Gastroesophageal sphincter (tissue), 3 donors: ENCODE measurements around the gene PUSL1.
"Not testable (repeated sequence)": the region's sequence is repeated elsewhere in the genome, so short reads cannot be mapped to it uniquely, and the experiment has no call there.

Experiments
- POLR2A ChIP-seq, 2 donors: fragments of 450-650 bp; IDR thresholded peaks; one replicate each; pipeline ENCODE4 v1.6.1; 2017; ENCODE audit warnings: antibody characterized with exemption in 2 of 2, mild to moderate bottlenecking in 2 of 2, moderate library complexity in 1 of 2
- POLR2AphosphoS5 ChIP-seq: sonication (generic); formaldehyde crosslinking; IDR thresholded peaks from one replicate; pipeline ENCODE4 v1.6.1; 2017; ENCODE audit warnings: antibody characterized with exemption
- TF ChIP-seq, protein P1 (sequence below), 4 experiments: fragments of 200-600 bp in 2 of 4; fragments of 450-650 bp in 2 of 4; sonication (generic) in 1 of 4; IDR thresholded peaks; one replicate each; pipeline ENCODE4 v1.5.1; 2017 to 2019; ENCODE audit warnings: antibody characterized with exemption in 4 of 4, mild to moderate bottlenecking in 2 of 4, moderate library complexity in 2 of 4

DNA sequence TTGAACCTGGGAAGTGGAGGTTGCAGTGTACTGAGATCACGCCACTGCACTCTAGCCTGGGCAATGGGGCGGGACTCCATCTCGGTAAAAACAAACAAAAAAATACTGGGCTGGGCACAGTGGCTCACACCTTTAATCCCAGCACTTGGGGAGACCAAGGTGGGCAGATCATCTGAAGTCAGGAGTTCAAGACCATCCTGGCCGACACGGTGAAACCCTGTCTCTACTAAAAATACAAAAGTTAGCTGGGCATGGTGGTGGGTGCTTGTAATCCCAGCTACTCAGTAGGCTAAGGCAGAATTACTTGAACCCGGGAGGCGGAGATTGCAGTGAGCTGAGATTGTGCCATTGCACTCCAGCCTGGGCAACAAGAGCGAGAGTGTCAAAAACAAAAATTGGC is 7.8 kb downstream of the PUSL1 start:
- TF ChIP-seq, protein P1, sequence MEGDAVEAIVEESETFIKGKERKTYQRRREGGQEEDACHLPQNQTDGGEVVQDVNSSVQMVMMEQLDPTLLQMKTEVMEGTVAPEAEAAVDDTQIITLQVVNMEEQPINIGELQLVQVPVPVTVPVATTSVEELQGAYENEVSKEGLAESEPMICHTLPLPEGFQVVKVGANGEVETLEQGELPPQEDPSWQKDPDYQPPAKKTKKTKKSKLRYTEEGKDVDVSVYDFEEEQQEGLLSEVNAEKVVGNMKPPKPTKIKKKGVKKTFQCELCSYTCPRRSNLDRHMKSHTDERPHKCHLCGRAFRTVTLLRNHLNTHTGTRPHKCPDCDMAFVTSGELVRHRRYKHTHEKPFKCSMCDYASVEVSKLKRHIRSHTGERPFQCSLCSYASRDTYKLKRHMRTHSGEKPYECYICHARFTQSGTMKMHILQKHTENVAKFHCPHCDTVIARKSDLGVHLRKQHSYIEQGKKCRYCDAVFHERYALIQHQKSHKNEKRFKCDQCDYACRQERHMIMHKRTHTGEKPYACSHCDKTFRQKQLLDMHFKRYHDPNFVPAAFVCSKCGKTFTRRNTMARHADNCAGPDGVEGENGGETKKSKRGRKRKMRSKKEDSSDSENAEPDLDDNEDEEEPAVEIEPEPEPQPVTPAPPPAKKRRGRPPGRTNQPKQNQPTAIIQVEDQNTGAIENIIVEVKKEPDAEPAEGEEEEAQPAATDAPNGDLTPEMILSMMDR (IDR thresholded peaks at IDR 0.05): not testable (repeated sequence)
- not testable (repeated sequence) for TF ChIP-seq POLR2A (IDR thresholded peaks at IDR 0.05); POLR2AphosphoS5
